NCI-H2196 (cell line): ENCODE measurements around the gene PNP.

Experiments used
- DNase-seq: peaks from one replicate; lab custom pipeline; 2025; ENCODE audit not compliant: unreplicated experiment; lab: John Stamatoyannopoulos, UW

PNP gene

GRCh38 chr14:20454516-20455354 is 14.5 kb upstream of the PNP start, which contains the start of the genes APEX1 and OSGEP:
APEX1 (plus strand) TSS chr14:20455226; CDS start chr14:20455646, 420 bp downstream.
OSGEP (minus strand) TSS chr14:20454812; CDS start chr14:20454683, 129 bp downstream.
- DNase-seq: peak; percentile 99

- peak; percentile 90 for DNase-seq
Measured at GRCh38 chr14:20455355-20456300, 13.6 kb upstream of the PNP start.

GRCh38 chr14:20456971-20457370 is 12.2 kb upstream of the PNP start:
- DNase-seq: no peak

- DNase-seq: no peak
Measured at GRCh38 chr14:20458031-20458789, 11.0 kb upstream of the PNP start.

GRCh38 chr14:20460458-20461224 is 8.6 kb upstream of the PNP start:
- DNase-seq: peak; percentile 58

- peak; percentile 100 for DNase-seq
Measured at GRCh38 chr14:20461225-20462141, 7.7 kb upstream of the PNP start, which contains the start of gene PIP4P1. PIP4P1 (minus strand) TSS chr14:20461434; CDS start chr14:20461325, 109 bp downstream.

- DNase-seq: peak; percentile 73
Measured at GRCh38 chr14:20468764-20469241, 403 bp upstream of the PNP start.

- no peak for DNase-seq
Measured at GRCh38 chr14:20469890-20470602, 840 bp downstream of the PNP start.

- no peak for DNase-seq
Measured at GRCh38 chr14:20470603-20470901, 1.3 kb downstream of the PNP start.

- no peak for DNase-seq
Measured at GRCh38 chr14:20472536-20473169, 3.4 kb downstream of the PNP start.

GRCh38 chr14:20476776-20477175 is 7.6 kb downstream of the PNP start:
- DNase-seq: no peak

- DNase-seq: peak; percentile 57
Measured at GRCh38 chr14:20477211-20477876, 8.1 kb downstream of the PNP start.

GRCh38 chr14:20478894-20479293 is 9.7 kb downstream of the PNP start:
- no peak for DNase-seq

GRCh38 chr14:20482382-20482781 is 13.2 kb downstream of the PNP start:
- DNase-seq: no peak

GRCh38 chr14:20485900-20486299 is 16.7 kb downstream of the PNP start:
- DNase-seq: no peak

GRCh38 chr14:20486684-20487395 is 17.6 kb downstream of the PNP start:
- no peak for DNase-seq

- no peak for DNase-seq
Measured at GRCh38 chr14:20487396-20487725, 18.2 kb downstream of the PNP start.
